CD4-positive, CD25-positive, alpha-beta regulatory T cell (primary cell): ENCODE measurements around the gene RASGRF1. TPM values are rescaled to one million over a fixed set of nuclear protein-coding genes. Genes with fewer than 3 reads are reported as not detected.

Experiments
- ATAC-seq, 2 donors: fragments of 150-1000 bp; cut with Tn5 transposase; one replicate each; pipeline ENCODE4 v1.10.0; 2021; ENCODE audit warnings: low read depth in 2 of 2, moderate number of reproducible peaks in 2 of 2, moderate library complexity in 1 of 2
- DNase-seq, 3 donors: peaks; one replicate each; pipeline versions ENCODE4 v3.0.0 to v3.0.0-alpha.2; 2012 to 2022; ENCODE audit warnings: mixed read lengths in 1 of 3
- H3K27ac ChIP-seq: one replicate; pipeline ENCODE4 v1.7.0; 2013; ENCODE audit warnings: mild to moderate bottlenecking, low read length; ENCODE audit not compliant: insufficient read depth, poor library complexity, severe bottlenecking
- H3K27me3 ChIP-seq: one replicate; pipeline ENCODE4 v1.7.0; 2013; ENCODE audit warnings: low read length; ENCODE audit not compliant: control insufficient read depth, insufficient read depth
- H3K36me3 ChIP-seq: one replicate; pipeline ENCODE4 v1.7.0; 2013; ENCODE audit warnings: mild to moderate bottlenecking, low read length, moderate library complexity; ENCODE audit not compliant: control insufficient read depth, insufficient read depth
- H3K4me1 ChIP-seq: 2 replicates; pipeline ENCODE4 v1.7.0; 2013; ENCODE audit warnings: mild to moderate bottlenecking, low read length; ENCODE audit not compliant: insufficient read depth, control insufficient read depth, poor library complexity, severe bottlenecking
- H3K4me3 ChIP-seq: one replicate; pipeline ENCODE4 v1.7.0; 2013; ENCODE audit warnings: low read depth, mild to moderate bottlenecking, low read length, moderate library complexity
- H3K9me3 ChIP-seq, 2 experiments: 1 replicate in 1 of 2; 2 replicates in 1 of 2; pipeline ENCODE4 v1.7.0; 2013; ENCODE audit warnings: low read length in 2 of 2, mild to moderate bottlenecking in 1 of 2, moderate library complexity in 1 of 2; ENCODE audit not compliant: control insufficient read depth in 2 of 2
- H3K27ac Mint-ChIP-seq, 3 donors: one replicate each; pipeline ENCODE4 v1.8.0; 2020 to 2022; ENCODE audit warnings: mild to moderate bottlenecking in 3 of 3, mixed read lengths in 3 of 3, moderate library complexity in 2 of 3
- H3K27me3 Mint-ChIP-seq: one replicate; pipeline ENCODE4 v1.8.0; 2022; ENCODE audit warnings: mild to moderate bottlenecking, mixed read lengths
- H3K36me3 Mint-ChIP-seq: one replicate; pipeline ENCODE4 v1.8.0; 2020; ENCODE audit warnings: mixed read lengths
- H3K4me1 Mint-ChIP-seq, 4 donors: one replicate each; pipeline ENCODE4 v1.8.0; 2020 to 2022; ENCODE audit warnings: mixed read lengths in 4 of 4, mild to moderate bottlenecking in 1 of 4
- H3K4me3 Mint-ChIP-seq, 4 donors: one replicate each; pipeline ENCODE4 v1.8.0; 2020 to 2022; ENCODE audit warnings: mild to moderate bottlenecking in 4 of 4, mixed read lengths in 4 of 4, moderate library complexity in 3 of 4
- H3K9me3 Mint-ChIP-seq, 7 donors: one replicate each; pipeline ENCODE4 v1.8.0; 2020 to 2022; ENCODE audit warnings: mixed read lengths in 7 of 7, mild to moderate bottlenecking in 3 of 7, moderate library complexity in 2 of 7
- polyA plus RNA-seq, 4 donors: library from polyadenylated mRNA; unstranded; fragments of 300-500 nt; fragmentation: Illumina TruSeq; gene quantifications; one replicate each; pipeline ENCODE4 v1.2.3, GENCODE V29; 2021
- total RNA-seq: library from RNA; stranded (reverse); gene quantifications from one replicate; pipeline ENCODE4 v1.2.3, GENCODE V29; 2022

The RASGRF1 gene
- total and polyA plus RNA-seq, 5 donors from 2014 or later: not detected

- DNase-seq (no peak), ATAC-seq (no peak)
- Mint-ChIP-seq H3K27ac (peak overlapping the region in 1 of 3 donors; percentile 86), H3K9me3 (peaks cover 0 to 2% (median 0%) of the 10 kb centered on the region in 7 donors), H3K4me1 (no peaks in the 10 kb centered on the region), H3K36me3 (no peaks in the 10 kb centered on the region), H3K27me3 (peaks cover 14% of the 10 kb centered on the region), H3K4me3 (no peak overlapping the region)
- no peaks in the 10 kb centered on the region for H3K36me3 ChIP-seq
- no peak overlapping the region for H3K4me3 ChIP-seq
- no peaks in the 10 kb centered on the region for H3K9me3 ChIP-seq
- no peaks in the 10 kb centered on the region for H3K27me3 ChIP-seq
- H3K27ac ChIP-seq: no peak overlapping the region
- no peaks in the 10 kb centered on the region for H3K4me1 ChIP-seq
Observed at GRCh38 chr15:79053894-79054293, 36.7 kb downstream of the RASGRF1 start.

DNA sequence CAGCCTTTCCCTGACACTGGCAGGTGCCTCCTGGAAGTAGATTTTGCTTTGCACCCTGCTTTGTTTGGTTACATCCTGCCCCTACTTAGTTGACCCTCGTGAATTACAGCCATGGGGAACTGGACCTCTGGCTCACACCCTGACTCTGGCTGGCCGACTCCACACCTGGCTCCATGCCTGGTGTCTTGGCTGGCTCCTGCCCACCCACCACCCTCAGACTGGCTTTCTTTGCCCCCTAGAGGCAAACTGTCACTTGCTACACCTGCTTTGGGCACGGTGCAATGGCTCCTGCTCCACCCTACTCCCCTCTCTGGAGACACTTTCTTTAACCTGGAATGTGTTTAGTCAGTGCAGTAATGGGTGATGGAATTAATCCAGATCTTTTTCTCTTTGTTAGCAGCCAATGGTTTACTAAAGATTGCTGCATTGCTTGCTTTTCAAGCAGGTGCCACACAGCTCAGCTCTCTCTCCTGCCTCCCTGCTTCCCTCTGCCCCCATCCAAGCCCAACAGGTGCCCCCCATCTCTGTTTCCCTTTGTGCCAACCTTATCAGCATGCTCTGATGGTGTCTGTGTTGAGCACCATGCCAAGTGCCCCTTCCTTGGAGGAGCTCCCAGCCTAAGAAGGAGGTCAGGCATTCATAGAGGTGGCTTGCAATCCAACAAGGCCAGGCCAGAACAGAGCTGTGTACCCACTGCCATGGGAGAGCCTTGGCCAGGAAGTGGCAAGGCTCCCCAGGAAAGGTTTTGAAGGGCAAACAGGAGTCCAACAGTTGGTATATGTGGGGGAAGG, 38.4 kb downstream of the RASGRF1 start:
- Mint-ChIP-seq H3K27me3 (peaks cover 14% of the 10 kb centered on the region), H3K4me3 (no peak overlapping the region), H3K27ac (no peak overlapping the region), H3K4me1 (no peaks in the 10 kb centered on the region), H3K9me3 (peaks cover 0 to 2% (median 0%) of the 10 kb centered on the region in 7 donors), H3K36me3 (no peaks in the 10 kb centered on the region)
- H3K4me1 ChIP-seq: no peaks in the 10 kb centered on the region
- no peaks in the 10 kb centered on the region for H3K9me3 ChIP-seq
- no peak overlapping the region for H3K27ac ChIP-seq
- DNase-seq: no peak
- no peaks in the 10 kb centered on the region for H3K27me3 ChIP-seq
- H3K4me3 ChIP-seq: no peak overlapping the region
- ATAC-seq: no peak
- no peaks in the 10 kb centered on the region for H3K36me3 ChIP-seq

DNA sequence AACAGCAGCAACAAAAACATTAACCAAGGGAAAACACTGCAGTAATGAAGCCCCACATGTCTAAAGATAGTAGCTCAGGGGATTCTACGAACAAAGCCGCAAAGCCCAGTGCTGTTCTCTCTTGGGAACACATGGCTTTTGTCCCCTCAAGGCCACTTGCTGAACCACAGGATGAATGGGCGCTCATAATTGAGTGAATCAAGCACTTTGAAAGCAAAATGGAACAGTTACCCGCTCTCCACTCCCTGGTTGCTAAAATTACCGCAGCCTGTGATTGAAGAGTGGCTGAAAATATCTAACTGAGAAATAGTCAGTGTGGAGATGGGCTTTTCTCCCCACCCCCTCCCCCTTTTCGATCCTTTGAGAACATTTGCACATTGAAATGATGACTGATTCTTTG, 39.6 kb downstream of the RASGRF1 start:
- ATAC-seq (no peak), DNase-seq (no peak)
- Histone ChIP-seq H3K4me3 (no peak overlapping the region), H3K4me1 (no peaks in the 10 kb centered on the region), H3K27me3 (no peaks in the 10 kb centered on the region), H3K9me3 (no peaks in the 10 kb centered on the region), H3K27ac (no peak overlapping the region), H3K36me3 (no peaks in the 10 kb centered on the region)
- peaks cover 0 to 2% (median 0%) of the 10 kb centered on the region in 7 donors for H3K9me3 Mint-ChIP-seq
- peaks cover 12% of the 10 kb centered on the region for H3K27me3 Mint-ChIP-seq
- H3K4me1 Mint-ChIP-seq: no peaks in the 10 kb centered on the region
- no peak overlapping the region for H3K4me3 Mint-ChIP-seq
- H3K27ac Mint-ChIP-seq: no peak overlapping the region
- no peaks in the 10 kb centered on the region for H3K36me3 Mint-ChIP-seq

DNA sequence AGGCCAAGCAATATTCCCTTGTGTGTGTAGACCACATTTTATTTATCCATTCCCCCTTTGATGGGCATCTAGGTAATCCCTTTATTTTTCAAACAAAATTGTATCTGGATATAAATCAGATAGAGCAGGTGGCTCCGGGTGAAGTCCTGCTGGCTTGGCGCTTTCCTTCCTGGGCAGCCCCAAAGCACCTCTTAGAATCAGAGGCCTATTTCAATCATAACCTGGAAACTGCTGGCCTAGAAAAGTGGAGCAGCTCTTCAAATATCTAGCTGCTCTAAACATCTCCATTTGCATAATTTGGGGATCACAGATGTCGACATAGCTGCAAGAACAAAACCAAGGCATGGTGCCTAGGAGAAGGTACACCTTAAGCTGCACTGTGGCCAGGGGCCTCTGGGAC, 40.2 kb downstream of the RASGRF1 start:
- DNase-seq (no peak), ATAC-seq (no peak)
- H3K36me3 Mint-ChIP-seq: no peaks in the 10 kb centered on the region
- no peaks in the 10 kb centered on the region for H3K36me3 ChIP-seq
- peaks cover 0 to 2% (median 0%) of the 10 kb centered on the region in 7 donors for H3K9me3 Mint-ChIP-seq
- no peaks in the 10 kb centered on the region for H3K27me3 ChIP-seq
- peaks cover 9% of the 10 kb centered on the region for H3K27me3 Mint-ChIP-seq
- H3K4me1 ChIP-seq: no peaks in the 10 kb centered on the region
- no peak overlapping the region for H3K27ac Mint-ChIP-seq
- no peaks in the 10 kb centered on the region for H3K9me3 ChIP-seq
- no peak overlapping the region for H3K4me3 Mint-ChIP-seq
- no peaks in the 10 kb centered on the region for H3K4me1 Mint-ChIP-seq
- H3K4me3 ChIP-seq: no peak overlapping the region
- no peak overlapping the region for H3K27ac ChIP-seq

GRCh38 chr15:79049416-79049815, 41.2 kb downstream of the RASGRF1 start:
- Histone ChIP-seq H3K9me3 (no peaks in the 10 kb centered on the region), H3K27ac (no peak overlapping the region), H3K27me3 (no peaks in the 10 kb centered on the region), H3K4me3 (no peak overlapping the region), H3K36me3 (no peaks in the 10 kb centered on the region), H3K4me1 (no peaks in the 10 kb centered on the region)
- Mint-ChIP-seq H3K4me1 (no peaks in the 10 kb centered on the region), H3K9me3 (peaks cover 0 to 2% (median 0%) of the 10 kb centered on the region in 7 donors), H3K27me3 (peaks cover 4% of the 10 kb centered on the region), H3K4me3 (no peak overlapping the region), H3K36me3 (no peaks in the 10 kb centered on the region), H3K27ac (no peak overlapping the region)
- ATAC-seq (no peak), DNase-seq (no peak)

DNA sequence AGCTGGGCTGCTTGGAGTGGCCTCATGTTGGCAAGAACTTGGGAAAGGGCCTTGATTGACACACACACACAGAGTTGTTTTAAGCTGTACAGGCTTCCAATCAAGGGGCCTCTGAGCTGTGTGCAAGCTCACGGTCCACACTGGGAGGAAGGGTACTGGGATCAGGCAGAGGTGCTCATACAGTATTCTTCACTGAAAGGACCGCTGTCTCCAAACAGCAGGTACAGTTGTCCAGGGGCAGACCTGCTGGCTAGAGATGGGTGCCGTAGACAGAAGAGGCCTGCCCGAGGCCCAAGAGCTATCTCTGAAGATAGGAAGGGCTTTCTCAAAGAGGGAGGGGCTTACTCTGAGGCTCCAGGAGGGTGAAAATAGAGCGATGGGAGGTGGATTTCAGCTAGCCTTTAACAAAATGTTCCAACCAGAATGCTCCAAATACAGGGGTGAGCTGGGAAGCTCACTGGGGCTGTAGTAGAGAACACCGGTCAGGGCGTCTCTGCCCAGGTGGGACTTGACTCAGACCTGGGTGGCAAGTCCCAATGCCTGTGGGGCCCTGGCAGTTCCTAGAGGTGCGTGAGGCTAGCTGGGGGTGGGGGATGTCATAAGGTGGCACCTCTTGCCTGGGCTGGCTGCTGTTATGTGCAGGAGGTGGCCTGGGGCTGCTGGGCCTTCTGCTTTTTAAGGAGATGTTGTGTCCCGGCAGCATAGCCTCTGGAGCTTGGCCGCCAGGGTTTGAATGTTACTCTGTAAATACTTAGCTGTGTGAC, 42.7 kb downstream of the RASGRF1 start:
- Mint-ChIP-seq H3K4me1 (no peaks in the 10 kb centered on the region), H3K27ac (no peak overlapping the region), H3K4me3 (no peak overlapping the region), H3K27me3 (peaks cover 4% of the 10 kb centered on the region), H3K9me3 (peaks cover 0 to 15% (median 2%) of the 10 kb centered on the region in 7 donors), H3K36me3 (peaks cover 6% of the 10 kb centered on the region)
- Histone ChIP-seq H3K4me1 (no peaks in the 10 kb centered on the region), H3K27me3 (no peaks in the 10 kb centered on the region), H3K9me3 (no peaks in the 10 kb centered on the region), H3K4me3 (no peak overlapping the region), H3K36me3 (no peaks in the 10 kb centered on the region), H3K27ac (no peak overlapping the region)
- ATAC-seq (no peak), DNase-seq (no peak)

GRCh38 chr15:79046691-79047404, 43.7 kb downstream of the RASGRF1 start:
- Histone ChIP-seq H3K9me3 (peaks cover 0 to 4% of the 10 kb centered on the region in 2 experiments), H3K36me3 (no peaks in the 10 kb centered on the region), H3K27ac (no peak overlapping the region), H3K4me1 (no peaks in the 10 kb centered on the region), H3K27me3 (no peaks in the 10 kb centered on the region), H3K4me3 (no peak overlapping the region)
- ATAC-seq: no peak
- peaks cover 4% of the 10 kb centered on the region for H3K27me3 Mint-ChIP-seq
- peaks cover 0 to 21% (median 2%) of the 10 kb centered on the region in 7 donors for H3K9me3 Mint-ChIP-seq
- no peaks in the 10 kb centered on the region for H3K4me1 Mint-ChIP-seq
- DNase-seq: no peak
- peaks cover 6% of the 10 kb centered on the region for H3K36me3 Mint-ChIP-seq
- H3K4me3 Mint-ChIP-seq: no peak overlapping the region
- no peak overlapping the region for H3K27ac Mint-ChIP-seq
